ENCODE measurements around the gene CKB.
A peak's percentile ranks its signal among the peaks of the same experiment; 100 is the strongest.

The CKB gene

GRCh38 chr14:103510724-103511693 is 11.6 kb downstream of the CKB start:
- no peak for DNase-seq

GRCh38 chr14:103509864-103510723 is 12.5 kb downstream of the CKB start:
- DNase-seq: no peak

GRCh38 chr14:103508521-103509329 is 13.9 kb downstream of the CKB start:
- DNase-seq: no peak

DNA sequence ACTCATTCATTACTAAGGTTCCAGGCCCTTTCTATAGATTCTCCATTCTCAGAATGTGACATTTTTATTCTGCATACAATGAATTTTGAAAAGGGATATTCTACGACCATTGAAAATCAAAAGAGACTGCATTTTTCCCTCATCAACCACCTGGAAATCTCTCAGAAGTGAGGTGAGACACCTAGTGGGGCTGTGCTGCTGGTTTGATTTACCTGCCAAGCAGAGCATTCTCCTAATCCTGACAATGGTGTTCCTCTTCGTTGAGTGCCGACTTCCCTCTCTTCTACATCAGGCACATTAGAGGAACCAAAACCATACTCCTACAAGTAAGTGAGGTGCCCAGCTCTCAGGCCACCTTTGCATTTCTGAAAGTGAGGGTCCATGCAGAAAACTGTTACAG is 14.9 kb downstream of the CKB start:
- no peak for DNase-seq

DNA sequence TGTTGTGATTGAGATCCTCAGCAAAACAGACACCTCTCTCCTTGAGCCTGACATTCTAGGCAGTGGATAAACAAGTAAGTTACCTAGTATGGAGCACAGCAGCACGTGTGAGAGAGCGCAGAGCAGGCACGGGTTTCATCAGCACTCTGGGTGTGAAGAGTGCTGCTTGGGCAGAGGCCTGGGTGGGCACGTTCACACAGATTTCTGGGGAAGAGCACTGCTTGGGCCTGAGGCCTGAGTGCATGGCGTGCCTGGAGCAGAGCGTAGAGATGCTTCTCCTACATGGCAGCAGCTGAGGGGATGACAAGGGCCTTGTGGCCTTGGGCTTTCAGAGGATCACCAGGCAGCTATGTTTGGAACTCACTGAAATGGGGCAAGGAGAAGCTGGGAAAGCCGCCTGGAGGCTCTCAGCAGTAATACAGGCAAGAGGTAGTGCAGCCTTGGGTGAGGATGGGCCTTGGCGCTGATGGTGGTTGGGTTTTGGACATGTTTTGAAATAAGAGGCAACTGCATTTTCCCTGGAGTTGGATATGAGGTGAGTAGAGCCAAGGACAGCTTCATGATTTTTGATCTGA is 17.6 kb downstream of the CKB start:
- no peak for DNase-seq

DNA sequence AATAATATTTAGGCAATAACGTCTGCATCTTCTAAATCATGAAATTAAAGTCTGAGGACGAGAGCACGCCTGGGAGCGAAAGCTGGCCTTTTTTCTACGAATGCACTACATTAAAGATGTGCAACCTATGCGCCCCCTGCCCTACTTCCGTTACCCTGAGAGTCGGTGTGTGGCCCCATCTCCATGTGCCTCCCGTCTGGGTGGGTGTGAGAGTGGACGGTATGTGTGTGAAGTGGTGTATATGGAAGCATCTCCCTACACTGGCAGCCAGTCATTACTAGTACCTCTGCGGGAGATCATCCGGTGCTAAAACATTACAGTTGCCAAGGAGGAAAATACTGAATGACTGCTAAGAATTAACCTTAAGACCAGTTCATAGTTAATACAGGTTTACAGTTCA is 19.3 kb downstream of the CKB start:
- DNase-seq: no peak

- DNase-seq: no peak
These were observed 19.8 kb downstream of the CKB start for GRCh38 chr14:103502877-103503276.

- no peak for DNase-seq
These were observed 20.5 kb downstream of the CKB start for GRCh38 chr14:103501921-103502669.

- no peak for DNase-seq
These were observed 21.4 kb downstream of the CKB start for GRCh38 chr14:103501041-103501870.

DNA sequence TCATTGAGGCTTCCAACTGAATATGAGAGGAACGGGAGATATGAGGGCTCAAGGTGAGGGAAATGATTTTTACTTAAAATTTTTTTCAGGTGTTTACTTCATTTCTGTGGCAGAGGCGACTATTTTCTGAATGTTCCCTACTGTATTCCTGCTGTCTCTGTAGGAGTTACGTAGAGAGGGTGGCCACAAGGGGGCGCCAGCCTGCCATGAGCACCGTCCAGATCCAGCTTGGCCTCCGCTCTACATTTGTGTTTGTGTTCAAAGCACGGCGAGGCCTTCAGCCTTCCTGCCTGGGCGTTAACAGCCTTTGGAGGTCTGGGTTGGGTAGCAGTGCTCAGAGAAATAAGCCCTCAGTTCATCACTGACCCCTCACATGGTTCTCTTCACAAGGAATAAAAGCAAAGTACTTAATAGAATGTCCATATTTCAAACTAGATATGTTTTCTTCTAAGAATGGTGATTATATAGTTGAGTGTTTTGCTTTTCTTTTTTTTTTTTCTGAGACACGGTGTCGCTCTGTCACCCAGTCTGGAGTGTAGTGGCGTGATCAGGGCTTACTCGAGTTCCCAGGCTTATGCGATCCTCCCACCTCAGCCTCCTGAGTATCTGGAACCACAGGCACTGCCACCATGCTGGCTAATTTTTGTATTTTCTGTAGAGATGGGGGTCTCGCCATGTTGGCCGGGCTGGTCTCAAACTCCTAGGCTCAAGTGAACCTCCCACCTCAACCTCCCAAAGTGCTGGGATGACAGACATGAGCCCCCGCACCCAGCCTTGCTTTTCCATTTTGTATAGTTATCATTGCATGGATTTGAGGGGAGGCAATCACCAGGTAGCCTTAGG is 22.3 kb downstream of the CKB start:
- DNase-seq: peak; percentile 63

DNA sequence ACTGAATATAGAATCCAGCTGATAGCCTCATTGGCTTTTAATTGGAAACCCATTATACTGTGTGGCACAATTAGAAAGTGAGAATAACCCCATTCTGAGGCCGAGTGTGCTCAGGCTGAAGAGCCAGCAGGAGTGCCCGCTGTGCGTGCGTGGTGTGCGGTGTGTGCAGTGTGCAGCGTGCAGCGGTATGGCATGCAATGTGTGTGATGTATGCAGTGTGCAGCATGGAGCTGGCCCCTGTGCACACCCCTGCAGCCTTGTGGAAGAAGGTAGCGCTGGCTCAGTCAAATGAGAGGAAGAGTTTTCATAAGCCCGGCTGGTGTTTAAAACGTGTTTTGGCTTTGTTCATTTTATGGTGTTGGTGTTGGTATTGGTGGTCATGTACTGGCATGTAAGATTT is 22.9 kb downstream of the CKB start:
- no peak for DNase-seq

- DNase-seq: no peak
These were observed 25.9 kb downstream of the CKB start for GRCh38 chr14:103496776-103497175.

DNA sequence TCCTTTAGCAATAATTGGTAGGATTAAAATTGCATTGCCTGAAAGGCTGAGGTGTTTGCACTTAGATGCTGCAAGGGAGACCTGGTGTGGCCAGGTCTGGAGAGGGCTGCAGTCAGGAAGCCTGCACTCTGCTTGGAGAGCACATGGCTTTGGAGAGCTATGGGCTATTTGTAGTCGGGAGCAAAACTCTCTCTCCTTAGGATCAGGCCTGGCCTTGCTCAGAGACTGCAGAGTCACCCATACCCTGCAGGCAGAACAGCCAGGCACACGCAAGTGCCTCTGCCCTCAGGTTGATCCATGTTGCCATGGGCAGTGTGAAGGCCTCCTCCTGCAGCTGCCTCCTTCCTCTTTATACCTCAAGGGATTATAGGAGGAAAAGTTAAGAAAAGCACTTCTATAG is 26.8 kb downstream of the CKB start:
- DNase-seq: no peak

DNA sequence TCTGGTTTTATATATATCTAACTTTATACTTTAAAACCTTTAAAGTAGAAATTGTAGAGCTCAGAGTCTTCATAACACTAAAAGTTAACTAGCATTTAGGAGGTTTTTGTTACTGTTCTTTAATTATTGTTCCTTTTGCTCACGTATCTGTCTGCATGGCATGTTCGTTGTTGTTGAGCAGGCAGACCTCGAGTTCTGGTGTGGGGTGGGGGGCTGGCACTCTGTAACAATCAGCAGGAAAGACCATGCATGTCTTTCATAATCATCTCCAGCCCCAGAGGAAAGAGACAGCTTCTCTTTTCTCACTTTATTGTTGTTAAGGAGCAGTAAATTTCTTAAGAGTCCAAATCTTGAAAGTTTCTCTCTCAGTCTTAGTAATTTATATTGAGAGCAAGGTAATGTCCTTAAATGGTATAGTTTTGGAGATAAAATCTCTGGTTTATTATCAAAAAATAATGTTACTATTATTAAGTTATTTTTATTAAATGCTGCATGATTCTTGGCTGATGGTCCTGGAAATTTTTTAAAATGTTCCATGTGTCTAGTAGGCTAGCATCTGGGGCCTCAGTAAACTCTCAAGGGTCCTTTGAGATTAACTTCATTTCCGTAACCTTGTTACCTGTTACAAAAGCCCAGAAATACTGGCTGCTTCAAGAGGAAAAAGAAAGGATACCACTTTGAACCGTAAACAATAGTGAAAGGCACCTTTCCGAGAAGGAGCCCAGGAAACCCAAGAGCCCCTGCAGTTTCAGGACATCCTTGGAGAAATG is 30.3 kb downstream of the CKB start:
- DNase-seq: no peak

DNA sequence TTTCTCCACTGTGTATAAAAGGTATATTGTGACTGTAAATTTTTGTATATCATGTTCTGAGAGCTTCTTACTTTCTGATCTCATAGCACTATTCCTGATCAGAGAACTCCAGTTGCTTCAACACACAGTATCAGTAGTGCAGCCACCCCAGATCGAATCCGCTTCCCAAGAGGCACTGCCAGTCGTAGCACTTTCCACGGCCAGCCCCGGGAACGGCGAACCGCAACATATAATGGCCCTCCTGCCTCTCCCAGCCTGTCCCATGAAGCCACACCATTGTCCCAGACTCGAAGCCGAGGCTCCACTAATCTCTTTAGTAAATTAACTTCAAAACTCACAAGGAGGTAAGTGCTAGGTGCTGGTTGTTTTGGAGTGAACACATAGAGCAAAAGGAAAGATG is 30.9 kb downstream of the CKB start:
- DNase-seq: no peak

GRCh38 chr14:103489621-103490020 is 33.0 kb downstream of the CKB start:
- DNase-seq: no peak

GRCh38 chr14:103488960-103489359 is 33.7 kb downstream of the CKB start:
- DNase-seq: no peak

- no peak for DNase-seq
These were observed 34.6 kb downstream of the CKB start for GRCh38 chr14:103488071-103488470.

DNA sequence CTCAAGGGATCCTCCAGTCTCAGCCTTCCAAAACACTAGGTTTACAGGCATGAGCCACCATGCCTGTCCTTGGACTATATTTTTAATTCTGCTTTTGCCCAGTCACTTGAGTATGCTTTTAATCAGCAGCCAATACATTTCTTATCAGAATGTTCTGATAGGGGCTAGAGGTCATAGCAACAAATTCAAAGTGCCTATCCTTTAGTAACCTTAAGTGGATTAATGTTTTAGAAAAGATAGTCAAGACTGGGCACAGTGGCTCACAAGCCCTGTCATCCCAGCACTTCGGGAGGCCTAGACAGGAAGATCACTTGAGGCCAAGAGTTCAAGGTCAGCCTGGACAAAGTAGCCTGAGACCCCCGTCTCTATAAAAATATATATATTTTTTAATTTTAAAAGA is 37.1 kb downstream of the CKB start:
- no peak for DNase-seq

All from CD4-positive, alpha-beta T cell treated with Interleukin-4 for 4 hours (primary cell).